ENCODE results near the gene CCDC57. TPM values are rescaled to one million over a fixed set of nuclear protein-coding genes. Genes with fewer than 3 reads are reported as not detected.

The CCDC57 gene
- total RNA-seq, 1 experiment from 2014 or later, result 69.9 TPM

- CTCF ChIA-PET, result interaction anchor here (0.6 to 1.4 kb wide), 5 partner anchors 13 to 32 kb away, joined by 3 to 10 read pairs (median 4); no protein-coding TSS in a partner anchor
- Mint-ChIP-seq H3K4me1 (ENCODE audit: low read depth, unreplicated experiment) (peaks cover 31% of the 10 kb centered on the region), H3K27ac (ENCODE audit: unreplicated experiment) (peak overlapping the region; percentile 89), H3K4me3 (ENCODE audit: low read depth, unreplicated experiment) (peak overlapping the region; percentile 45), H3K9me3 (ENCODE audit: low read depth, unreplicated experiment) (no peaks in the 10 kb centered on the region), H3K27me3 (ENCODE audit: unreplicated experiment) (no peaks in the 10 kb centered on the region), H3K36me3 (ENCODE audit: insufficient read depth, unreplicated experiment) (peaks cover 39% of the 10 kb centered on the region)
- intact Hi-C loops (cut with micrococcal nuclease; ENCODE audit: unreplicated experiment), result no loop called here
- peak; percentile 49 for DNase-seq
- no peak for TF ChIP-seq CTCF (IDR thresholded peaks at IDR 0.05; ENCODE audit: unreplicated experiment)
- BruUV-seq (replicated peaks), result no TSS peak
Observed at GRCh38 chr17:82204831-82205719, 7.6 kb downstream of the CCDC57 start.

DNA sequence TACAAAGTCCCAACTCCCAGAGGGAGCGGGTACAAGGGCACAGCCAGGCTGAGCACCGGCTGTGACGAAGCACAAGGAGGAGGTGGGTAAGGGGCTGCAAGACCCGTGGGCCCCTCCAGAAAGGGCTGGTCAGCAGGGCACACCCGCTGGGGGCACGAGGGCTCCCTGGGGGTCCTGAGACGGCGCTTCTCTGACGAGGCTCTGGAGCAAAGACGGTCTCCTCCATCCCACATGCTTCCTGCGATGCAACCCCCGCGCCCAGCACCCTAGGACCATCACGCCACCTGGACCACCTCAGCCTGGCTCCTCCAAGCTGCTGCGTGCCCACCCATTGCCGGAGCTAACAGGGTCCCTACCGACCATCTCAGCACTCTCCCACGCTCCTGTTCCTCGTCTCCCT, 8.7 kb downstream of the CCDC57 start:
- H3K36me3 Mint-ChIP-seq (ENCODE audit: insufficient read depth, unreplicated experiment), result peaks cover 39% of the 10 kb centered on the region
- no peak for DNase-seq
- BruUV-seq (replicated peaks), result no TSS peak
- H3K4me1 Mint-ChIP-seq (ENCODE audit: low read depth, unreplicated experiment), result peaks cover 31% of the 10 kb centered on the region
- H3K27ac Mint-ChIP-seq (ENCODE audit: unreplicated experiment), result peak overlapping the region; percentile 28
- H3K9me3 Mint-ChIP-seq (ENCODE audit: low read depth, unreplicated experiment), result no peaks in the 10 kb centered on the region
- CTCF ChIA-PET, result no interaction called here
- H3K4me3 Mint-ChIP-seq (ENCODE audit: low read depth, unreplicated experiment), result no peak overlapping the region
- intact Hi-C loops (cut with micrococcal nuclease; ENCODE audit: unreplicated experiment), result no loop called here
- TF ChIP-seq CTCF (IDR thresholded peaks at IDR 0.05; ENCODE audit: unreplicated experiment), result no peak
- H3K27me3 Mint-ChIP-seq (ENCODE audit: unreplicated experiment), result no peaks in the 10 kb centered on the region

- Mint-ChIP-seq H3K4me1 (ENCODE audit: low read depth, unreplicated experiment) (peaks cover 31% of the 10 kb centered on the region), H3K9me3 (ENCODE audit: low read depth, unreplicated experiment) (no peaks in the 10 kb centered on the region), H3K27me3 (ENCODE audit: unreplicated experiment) (no peaks in the 10 kb centered on the region), H3K27ac (ENCODE audit: unreplicated experiment) (no peak overlapping the region), H3K36me3 (ENCODE audit: insufficient read depth, unreplicated experiment) (peaks cover 47% of the 10 kb centered on the region), H3K4me3 (ENCODE audit: low read depth, unreplicated experiment) (no peak overlapping the region)
- CTCF ChIA-PET, result no interaction called here
- no peak for TF ChIP-seq CTCF (IDR thresholded peaks at IDR 0.05; ENCODE audit: unreplicated experiment)
- intact Hi-C loops (cut with micrococcal nuclease; ENCODE audit: unreplicated experiment), result no loop called here
- DNase-seq, result no peak
- no TSS peak for BruUV-seq (replicated peaks)
Observed at GRCh38 chr17:82202981-82203380, 9.7 kb downstream of the CCDC57 start.

DNA sequence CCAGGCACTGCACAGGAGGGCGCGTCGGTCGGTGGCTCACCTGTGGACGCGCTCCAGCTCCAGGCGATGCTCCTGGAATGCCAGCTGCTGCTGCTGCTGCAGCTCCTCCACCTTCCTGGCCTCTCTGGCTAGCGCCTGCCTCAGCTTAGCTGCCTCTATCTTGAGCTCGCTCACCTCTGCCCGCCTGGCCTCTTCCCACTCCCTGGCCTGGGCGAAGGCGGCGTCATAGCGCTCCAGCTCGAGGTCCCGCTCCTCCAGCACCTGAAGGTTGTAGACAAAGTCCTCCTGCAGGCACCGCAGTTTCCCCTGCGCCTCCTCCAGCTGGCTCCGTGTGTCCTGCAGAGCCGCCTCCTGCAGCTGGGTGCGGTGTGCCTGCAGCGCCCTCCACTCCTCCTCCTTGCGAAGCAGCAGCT, 11.1 kb downstream of the CCDC57 start:
- Mint-ChIP-seq H3K27ac (ENCODE audit: unreplicated experiment) (no peak overlapping the region), H3K27me3 (ENCODE audit: unreplicated experiment) (no peaks in the 10 kb centered on the region), H3K36me3 (ENCODE audit: insufficient read depth, unreplicated experiment) (peaks cover 44% of the 10 kb centered on the region), H3K4me1 (ENCODE audit: low read depth, unreplicated experiment) (peaks cover 27% of the 10 kb centered on the region), H3K9me3 (ENCODE audit: low read depth, unreplicated experiment) (no peaks in the 10 kb centered on the region), H3K4me3 (ENCODE audit: low read depth, unreplicated experiment) (no peak overlapping the region)
- no peak for DNase-seq
- TF ChIP-seq CTCF (IDR thresholded peaks at IDR 0.05; ENCODE audit: unreplicated experiment), result no peak
- BruUV-seq (replicated peaks), result no TSS peak
- intact Hi-C loops (cut with micrococcal nuclease; ENCODE audit: unreplicated experiment), result no loop called here
- CTCF ChIA-PET, result interaction anchor here (0.6 kb wide), 1 partner anchor 86 kb away, joined by 8 read pairs; no protein-coding TSS in a partner anchor

Measured in Calu3 (cell line).